WI38 (cell line): ENCODE measurements around the gene KCNIP1.
"Not testable (repeated sequence)": the region's sequence is repeated elsewhere in the genome, so short reads cannot be mapped to it uniquely, and the experiment has no call there.

ENCODE experiments used
- H3K4me3 ChIP-seq: 2 replicates; pipeline ENCODE4 v1.5.1; 2011; ENCODE audit warnings: low read depth, mild to moderate bottlenecking, control low read depth, low read length
- TF ChIP-seq, protein P1 (sequence below): IDR thresholded peaks from 2 replicates; pipeline ENCODE4 v1.5.1; 2012; ENCODE audit warnings: low read depth, mild to moderate bottlenecking, control low read depth, low read length

The KCNIP1 gene

DNA sequence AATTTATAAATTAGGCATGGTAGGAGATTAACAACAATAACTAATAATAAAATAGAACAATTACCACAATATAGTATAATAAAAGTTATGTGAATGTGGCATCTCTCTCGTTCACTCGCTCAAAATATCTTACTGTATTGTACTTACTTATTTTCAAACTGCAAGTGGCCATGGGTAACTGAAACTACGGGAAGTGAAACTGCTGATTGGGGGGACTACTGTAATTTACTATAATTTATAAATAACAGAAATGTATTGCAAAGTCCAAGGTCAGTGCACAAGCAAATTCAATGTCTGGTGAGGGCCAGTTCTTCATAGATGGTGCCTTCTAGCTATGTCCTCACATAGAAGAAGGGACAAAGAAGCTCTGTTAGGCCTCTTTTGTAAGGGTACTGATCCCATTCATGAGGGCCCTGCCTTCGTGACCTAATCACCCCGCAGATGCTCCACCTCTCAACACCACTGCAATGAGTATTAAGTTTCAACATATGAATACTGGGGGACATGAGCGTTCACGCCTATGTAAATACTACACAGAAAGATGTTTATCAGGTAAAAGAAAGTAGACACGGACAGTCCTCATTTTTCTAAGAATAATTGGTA, 39.0 kb downstream of the KCNIP1 start:
- TF ChIP-seq, protein P1, sequence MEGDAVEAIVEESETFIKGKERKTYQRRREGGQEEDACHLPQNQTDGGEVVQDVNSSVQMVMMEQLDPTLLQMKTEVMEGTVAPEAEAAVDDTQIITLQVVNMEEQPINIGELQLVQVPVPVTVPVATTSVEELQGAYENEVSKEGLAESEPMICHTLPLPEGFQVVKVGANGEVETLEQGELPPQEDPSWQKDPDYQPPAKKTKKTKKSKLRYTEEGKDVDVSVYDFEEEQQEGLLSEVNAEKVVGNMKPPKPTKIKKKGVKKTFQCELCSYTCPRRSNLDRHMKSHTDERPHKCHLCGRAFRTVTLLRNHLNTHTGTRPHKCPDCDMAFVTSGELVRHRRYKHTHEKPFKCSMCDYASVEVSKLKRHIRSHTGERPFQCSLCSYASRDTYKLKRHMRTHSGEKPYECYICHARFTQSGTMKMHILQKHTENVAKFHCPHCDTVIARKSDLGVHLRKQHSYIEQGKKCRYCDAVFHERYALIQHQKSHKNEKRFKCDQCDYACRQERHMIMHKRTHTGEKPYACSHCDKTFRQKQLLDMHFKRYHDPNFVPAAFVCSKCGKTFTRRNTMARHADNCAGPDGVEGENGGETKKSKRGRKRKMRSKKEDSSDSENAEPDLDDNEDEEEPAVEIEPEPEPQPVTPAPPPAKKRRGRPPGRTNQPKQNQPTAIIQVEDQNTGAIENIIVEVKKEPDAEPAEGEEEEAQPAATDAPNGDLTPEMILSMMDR, result no peak
- no peak overlapping the region for H3K4me3 ChIP-seq

DNA sequence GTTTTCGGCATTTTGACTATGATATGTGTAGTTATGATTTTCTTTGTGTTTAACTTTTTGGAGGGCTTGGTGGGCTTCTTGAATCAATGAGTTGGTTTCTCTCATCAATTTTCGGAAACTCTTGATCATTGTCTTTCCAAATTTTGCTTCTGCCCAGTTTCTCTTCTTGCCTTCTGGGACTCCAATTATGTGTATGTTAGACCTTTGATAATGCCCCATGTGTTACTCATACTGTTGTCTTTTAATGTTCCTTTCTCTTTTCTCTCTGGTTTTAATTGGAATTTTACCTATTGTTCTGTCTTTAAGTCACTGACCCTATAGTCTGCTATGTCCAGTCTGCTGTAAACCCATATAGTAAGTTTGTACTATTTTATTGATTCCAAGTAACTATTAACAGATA, 41.5 kb downstream of the KCNIP1 start:
- TF ChIP-seq, protein P1, result no peak

DNA sequence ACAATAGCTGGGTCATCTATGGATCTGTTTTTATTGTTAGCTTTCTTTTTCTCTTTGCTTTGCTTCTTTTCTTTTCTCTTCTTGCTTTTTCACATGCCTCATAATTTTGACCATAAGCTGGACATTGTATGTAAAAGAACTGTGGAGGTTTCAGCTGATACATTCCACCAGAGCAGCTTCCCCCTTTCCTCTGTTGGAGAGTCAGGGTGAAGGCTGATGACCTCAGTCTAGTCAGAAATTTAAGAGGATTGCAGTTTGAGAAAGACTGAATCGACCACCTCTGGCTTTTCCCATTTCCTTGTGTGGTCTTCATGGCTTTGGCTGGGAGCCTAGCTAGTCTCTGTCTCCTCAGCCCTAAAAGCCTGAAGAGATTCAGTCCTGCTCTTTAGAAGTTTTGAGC, 42.0 kb downstream of the KCNIP1 start:
- TF ChIP-seq, protein P1, result no peak
- H3K4me3 ChIP-seq, result no peak overlapping the region

More for the DNA sequence above, 41.5 kb downstream of the KCNIP1 start:
- H3K4me3 ChIP-seq, result no peak overlapping the region

DNA sequence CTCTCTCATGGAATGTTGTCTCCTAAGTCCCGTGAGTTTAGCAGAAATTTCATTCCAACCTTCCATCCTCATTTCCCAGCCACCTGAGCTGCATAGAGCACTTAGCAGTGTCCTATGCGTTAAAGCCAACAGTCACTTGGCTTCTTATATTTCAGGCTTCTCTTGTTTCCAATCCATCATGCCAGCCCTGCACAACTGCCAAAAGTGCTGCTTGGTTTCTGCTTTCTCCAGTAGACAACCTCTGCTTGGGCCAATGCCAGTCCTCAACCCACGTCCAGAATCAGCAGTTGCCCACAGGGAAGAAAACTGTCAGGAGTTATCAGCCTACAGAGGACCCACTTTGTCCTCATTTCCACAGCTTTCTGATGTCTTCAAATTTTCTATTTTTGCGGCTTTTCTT, 42.5 kb downstream of the KCNIP1 start:
- TF ChIP-seq, protein P1, result no peak
- no peak overlapping the region for H3K4me3 ChIP-seq

DNA sequence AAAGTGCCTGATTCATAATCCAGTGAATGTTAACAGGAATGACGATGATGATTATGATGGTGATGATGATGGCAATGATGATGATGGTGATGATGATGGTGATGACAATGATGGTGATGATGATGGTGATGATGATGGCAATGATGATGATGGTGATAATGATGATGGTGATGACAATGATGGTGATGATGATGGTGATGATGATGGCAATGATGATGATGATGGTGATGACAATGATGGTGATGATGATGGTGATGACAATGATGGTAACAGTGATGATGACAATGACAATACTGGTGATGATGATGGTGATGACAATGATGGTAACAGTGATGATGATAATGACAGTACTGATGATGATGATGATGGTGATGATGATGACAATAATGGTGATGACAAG, 46.6 kb downstream of the KCNIP1 start:
- H3K4me3 ChIP-seq, result not testable (repeated sequence)

DNA sequence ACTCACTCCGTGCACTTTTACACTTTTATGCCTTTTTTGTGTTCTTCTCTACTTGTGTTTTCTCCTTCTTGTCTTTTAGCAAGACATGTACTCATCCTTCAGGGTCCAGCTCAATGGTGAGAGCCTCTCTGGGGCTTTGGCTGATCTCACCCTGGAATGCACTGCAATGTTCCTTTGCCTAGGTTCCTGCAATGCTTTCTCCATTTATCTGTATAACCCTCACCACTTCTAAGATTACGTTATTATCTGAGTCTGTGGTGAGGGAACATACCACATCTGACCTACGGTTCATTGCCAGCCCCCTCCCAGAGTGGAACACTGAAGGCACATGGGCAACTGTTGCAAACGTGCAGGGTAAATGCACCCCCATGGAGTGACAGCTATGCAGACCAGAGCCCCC, 47.3 kb downstream of the KCNIP1 start:
- H3K4me3 ChIP-seq, result no peak overlapping the region
- TF ChIP-seq, protein P1, result no peak

DNA sequence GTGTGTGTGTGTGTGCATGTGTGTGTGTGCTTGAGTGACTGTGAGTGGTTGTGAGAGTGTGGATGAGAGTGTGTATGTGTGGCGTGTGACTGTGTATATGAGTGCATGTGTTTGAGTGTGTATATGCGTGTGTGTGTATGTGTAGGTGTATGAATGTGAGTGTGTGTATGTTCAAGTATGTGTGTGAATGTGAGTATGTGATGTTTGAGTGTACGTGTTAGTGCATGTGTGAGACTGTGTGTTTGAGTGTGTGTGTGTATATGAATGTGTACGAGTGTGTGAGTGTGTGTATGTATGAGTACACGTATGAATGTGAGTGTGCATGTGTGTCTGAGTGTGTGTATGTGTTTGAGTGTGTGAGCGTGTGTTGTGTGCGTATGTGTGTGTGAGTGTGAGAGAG, 47.8 kb downstream of the KCNIP1 start:
- TF ChIP-seq, protein P1, result no peak
- H3K4me3 ChIP-seq, result no peak overlapping the region

DNA sequence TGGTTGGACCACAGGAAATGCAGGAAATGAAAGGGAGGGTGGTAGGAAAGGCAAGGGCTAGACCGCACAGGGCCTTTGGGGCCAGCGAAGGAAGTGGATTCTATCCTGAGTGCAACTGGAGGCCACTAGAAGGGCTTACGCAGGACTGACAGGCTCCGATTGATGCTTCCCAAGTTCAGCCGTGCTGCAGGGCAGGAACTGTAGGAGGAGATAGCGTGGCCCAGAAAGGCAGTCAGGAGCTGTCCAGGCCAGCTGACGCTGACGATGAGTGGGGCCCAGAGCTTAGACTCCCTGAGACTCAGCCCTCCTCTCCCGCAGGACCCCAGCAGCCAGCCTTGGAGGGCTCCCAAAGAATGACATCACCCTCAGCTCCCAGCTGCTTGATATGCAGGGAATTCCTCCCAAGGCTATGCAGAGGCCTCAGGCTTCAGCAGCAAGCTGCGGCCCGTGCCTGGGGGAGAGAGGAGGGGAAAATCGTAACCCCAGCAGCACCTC, 48.8 kb downstream of the KCNIP1 start:
- H3K4me3 ChIP-seq, result no peak overlapping the region
- TF ChIP-seq, protein P1, result no peak
